COLO829 (cell line): Measurements from ENCODE around the gene SYNJ2.

Experiments used
- DNase-seq: peaks from one replicate; pipeline ENCODE4 v3.0.0; 2012; ENCODE audit warnings: low spot score

The SYNJ2 gene

DNA sequence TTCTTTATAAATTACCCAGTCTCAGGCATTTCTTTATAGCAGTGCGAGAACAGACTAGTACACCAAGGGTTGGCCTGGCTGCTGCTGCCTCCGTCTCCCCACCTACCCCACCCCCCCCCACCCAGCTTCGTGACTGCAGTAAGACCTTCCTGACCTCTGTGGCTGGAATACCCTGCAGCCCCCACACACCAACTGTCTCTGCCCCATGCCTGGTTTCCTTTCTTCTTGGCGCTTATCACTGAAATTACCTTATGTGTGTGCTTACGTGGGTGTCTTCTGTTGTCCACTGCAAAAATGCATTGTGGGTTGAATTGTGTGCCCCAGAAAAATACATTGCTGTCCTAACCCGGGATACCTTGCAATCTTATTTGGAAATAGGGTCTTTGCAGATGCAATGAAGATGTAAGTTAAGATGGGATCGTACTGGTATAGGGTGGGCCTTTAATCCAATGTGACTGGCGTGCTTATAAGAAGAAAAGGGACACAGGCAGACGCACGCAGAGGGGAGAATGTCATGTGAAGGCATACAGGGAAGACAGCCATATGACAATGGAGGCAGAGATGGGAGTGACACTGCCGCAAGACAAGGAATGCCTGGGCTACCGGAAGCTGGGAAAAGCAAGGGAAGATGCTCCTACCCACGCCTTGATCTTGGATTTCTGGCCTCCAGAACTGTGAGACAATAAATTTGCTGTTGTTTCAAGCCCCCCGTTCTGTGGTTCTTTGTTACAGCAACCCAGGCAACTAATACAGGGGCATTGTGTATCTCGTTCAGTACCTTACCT is 15.4 kb downstream of the SYNJ2 start:
- DNase-seq: no peak

DNA sequence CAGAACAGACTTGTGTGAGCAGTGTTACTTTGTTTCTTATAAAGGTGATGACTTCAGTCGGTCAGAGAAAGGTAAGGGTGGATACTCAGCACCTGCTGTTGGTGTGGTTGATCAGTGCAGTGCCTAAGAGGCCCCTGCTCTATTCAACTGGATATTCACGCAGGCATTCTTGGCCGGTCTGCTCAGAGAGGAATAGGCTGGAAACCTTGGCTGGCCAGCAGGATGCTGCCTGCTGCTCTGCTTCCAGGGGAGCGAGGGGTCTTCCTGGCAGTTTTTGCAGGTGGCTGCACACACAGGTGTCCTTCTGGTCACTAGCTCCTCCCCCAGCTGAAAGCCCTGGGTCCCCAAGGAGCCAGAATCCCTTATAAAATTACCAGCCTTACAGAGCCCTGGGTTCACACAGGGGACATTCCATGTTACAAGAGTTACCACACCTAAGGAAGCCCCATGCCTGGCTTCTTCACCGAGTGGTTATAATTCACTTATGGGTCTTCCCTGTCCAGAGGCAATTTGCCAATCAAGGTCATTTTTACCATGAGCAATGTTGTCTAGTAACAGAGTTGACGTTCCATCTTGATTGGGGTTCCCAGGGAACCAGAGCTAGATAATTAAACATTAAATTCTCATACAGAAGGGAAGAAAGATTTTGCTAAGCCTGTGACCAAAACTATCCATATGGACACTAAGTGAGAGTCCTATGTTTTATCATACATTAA is 16.4 kb downstream of the SYNJ2 start:
- DNase-seq: no peak

DNA sequence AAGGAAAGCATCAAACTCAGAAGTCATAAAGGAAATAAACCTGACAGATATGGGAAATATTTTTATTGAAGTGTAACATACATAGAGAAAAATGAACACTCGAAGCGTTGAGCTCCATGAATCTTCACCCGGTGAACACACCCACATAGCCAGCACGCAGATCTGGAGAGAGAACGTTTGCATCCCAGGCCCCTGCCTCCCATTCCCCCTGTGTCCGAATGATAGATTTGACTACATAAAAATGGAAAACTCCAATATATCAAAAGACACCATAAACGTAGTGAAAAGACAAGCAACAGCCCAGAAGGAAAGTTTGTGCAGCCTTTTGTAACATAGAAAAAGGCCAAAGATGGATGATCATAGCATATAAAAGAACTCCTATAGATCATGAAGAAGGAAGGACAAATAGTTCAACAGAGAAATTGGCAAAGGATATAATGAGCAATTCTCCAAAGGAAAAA is 17.1 kb downstream of the SYNJ2 start:
- no peak for DNase-seq

DNA sequence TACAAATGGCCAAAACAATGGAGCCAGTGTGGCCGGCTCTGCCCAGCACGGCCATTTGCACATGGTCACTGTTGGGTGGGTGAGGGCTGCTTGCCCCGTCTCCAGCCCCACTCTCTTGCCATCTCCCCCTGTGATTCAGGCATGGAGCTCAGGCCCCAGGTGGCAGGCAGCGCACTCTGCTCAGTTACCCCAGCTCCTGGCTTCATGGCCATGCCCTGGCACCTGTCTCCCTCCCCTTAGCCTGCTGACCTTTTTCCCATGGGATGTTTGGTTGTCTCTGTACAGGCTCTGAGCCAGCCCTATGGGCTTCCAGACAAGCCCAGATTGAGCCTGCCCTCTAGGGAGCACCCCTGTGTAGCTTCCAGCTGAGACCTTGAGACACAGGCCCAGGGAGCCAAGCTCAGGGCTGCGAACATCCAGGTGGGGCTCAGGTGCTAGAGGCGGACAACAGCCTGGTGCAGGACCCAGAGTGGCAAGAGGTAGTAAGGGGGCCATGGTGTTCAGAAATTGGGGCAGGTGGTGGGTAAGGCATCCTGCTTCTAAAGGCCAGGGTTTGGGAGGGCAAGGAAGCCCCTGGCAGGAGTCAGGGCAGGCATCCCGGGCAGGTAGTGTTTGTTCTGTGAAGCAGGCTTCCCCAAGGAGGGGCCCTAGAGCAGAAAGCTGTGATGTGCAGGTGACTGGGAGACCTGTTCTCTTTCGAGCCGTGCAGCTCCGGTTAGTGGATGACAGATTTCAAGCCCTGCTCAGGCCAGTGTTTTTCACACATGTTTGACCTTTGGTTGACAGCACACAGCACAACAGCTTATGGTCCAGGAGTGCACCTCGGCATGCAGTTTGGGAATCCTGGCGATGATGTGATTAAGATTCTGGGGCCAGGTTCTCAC is 17.7 kb downstream of the SYNJ2 start:
- no peak for DNase-seq

DNA sequence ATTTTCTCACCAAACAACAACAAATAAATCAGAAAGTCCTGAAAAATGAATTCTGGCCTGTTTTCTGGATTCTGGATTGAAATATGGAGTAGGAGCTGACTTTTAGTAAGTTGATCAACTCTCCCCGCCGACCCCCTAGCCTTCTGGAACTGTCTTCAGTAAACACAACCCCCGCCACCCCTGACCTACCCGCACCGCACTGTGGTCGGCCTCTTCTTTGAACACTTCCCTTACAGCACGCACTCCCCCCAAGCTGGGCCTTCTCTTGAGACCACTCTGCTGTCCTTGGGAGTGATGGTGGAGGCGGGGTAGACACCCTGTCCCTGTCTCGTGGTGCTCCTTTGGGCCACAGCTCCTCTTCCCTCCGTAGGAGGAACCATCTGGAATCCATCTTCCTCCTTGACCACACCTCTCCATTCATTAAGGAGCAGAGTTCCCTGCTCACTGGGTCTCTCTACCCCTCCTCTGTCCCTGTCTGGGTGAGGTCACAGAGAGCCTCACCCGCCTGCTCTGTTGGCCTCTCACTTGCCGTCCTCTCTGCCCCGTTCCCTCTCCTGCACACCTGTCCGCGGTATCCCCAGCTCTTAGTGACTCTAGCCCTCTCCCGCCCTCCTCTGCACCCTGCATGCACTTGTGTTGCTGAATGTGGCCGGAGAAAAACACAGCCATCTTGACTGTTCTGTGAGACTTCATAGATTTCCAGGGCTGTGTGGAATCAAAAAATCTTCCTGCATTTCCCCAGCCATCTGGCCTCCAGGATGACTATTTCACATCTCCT is 19.1 kb downstream of the SYNJ2 start:
- DNase-seq: no peak

DNA sequence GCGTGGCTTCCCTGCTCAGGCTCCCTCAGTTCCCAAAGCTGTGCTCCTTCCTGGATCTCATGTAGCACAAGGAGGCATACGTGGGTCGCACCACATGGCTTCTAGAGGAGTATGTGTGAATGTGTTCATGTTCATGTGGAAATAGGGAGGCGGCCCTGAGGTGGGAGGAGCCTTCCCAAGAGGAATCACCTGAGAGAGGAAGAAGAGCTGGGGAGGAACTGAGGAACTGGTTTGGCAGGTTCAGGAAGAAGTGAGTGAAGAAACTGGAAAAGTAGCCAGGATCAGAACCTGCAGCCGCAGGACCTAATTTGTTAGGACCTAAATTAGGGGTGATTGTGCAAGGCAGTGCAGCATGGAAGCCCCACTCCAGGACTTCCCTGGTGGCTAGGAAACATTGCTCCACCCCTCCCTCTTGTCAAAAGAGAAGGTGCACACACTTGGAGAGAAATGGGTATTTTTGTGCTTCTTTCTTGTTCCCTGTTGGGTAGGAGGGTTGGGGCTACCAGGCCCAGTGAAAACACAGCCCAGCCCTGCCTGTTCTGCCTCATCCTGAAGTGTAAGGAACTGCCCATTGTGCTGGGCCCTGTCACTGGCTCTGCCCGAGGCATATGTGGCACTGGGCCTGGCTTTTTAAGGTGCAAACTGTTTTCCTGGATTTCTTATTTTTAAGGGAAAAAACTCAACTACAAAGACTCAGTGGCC is 20.7 kb downstream of the SYNJ2 start:
- DNase-seq: no peak

DNA sequence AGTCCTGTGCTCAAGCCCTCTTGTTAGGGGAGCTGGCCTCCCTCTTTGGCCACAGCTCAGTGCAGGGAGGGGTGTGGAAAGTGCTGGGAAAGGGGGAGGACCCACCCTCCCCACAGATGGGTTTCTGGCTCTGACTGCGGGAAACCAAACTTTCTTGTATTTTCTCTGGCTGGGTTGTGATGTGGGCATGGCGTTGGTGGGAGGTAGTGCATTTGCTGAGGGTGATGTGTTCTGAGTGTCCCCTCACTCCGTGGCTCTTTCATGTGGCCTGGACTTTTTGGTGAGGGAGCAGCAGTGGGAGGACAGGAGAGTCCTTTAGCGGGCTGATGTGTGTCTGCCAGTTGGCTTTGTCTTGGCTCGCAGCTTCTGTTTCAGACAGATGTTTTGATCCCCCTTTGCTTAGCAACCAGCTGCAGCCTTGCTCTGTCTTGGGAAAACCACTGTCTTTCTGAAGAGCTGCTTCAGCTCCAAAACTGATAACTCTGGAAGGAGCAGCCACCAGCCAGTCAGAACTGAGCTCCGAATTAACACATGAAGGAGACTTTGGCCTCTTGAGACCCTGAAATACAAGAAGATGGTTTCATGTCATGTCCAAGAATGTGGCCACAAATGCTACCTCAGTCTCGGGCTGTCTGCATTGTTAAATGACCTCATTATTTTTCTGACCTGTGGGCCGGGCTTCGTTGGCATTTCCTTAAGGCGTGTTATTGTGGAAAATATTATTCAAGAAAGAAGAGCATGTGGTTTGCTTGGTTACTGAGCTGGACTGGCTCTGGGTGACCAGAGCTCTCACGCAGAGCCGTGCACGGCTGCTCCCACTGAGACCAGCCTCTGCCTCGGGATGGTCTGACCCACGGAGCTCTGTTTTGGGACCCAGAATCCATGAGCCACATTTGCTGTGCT is 21.5 kb downstream of the SYNJ2 start:
- DNase-seq: no peak

DNA sequence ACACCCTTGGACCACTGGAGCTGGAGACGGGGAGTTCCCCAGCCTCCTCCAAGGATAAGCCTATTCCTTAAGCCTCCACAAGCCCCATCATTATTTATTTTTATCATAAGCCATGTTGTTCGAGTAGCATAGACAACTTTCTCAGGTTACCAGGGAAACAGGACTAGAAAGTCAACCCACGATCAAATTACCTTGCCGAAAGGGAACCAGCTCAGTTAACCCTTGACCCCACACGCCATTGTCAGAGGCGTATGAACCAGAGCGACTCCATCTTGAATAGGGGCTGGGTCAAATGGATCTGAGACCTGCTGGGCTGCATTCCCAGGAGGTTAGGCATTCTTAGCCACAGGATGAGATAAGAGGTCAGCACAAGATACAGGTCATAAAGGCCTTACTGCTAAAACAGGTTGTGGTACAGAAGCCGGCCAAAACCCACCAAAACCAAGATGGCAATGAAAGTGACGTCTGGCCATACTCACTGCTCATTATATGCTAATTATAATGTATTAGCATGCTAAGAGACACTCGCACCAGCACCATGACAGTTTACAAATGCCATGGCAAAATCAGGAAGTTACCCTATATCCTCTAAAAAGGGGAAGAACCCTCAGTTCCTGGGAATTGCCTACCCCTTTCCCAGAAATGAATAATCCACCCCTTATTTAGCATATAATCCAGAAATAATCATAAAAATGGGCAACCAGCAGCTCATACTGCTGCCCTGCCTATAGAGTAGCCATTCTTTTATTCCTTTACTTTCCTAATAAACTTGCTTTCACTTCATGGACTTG is 22.4 kb downstream of the SYNJ2 start:
- DNase-seq: no peak

DNA sequence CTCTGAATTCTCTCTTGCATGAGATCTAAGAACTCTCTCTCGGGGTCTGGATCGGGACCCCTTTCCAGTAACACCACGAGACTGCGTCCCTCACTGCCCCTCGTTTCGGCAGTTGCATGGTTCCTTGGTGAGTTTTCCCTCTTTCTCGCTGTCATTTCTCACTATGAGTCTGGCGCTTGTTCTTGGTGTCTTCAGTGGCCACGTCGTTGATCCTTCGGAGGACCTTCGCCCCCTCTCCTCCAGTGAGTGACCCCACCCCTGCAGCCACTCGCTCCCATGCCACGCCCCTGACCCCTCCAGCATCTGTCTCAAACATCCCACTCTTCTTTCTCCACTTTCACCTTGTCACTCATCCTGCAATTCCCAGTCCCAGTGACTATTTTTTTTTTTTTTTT is 23.0 kb downstream of the SYNJ2 start:
- DNase-seq: no peak

DNA sequence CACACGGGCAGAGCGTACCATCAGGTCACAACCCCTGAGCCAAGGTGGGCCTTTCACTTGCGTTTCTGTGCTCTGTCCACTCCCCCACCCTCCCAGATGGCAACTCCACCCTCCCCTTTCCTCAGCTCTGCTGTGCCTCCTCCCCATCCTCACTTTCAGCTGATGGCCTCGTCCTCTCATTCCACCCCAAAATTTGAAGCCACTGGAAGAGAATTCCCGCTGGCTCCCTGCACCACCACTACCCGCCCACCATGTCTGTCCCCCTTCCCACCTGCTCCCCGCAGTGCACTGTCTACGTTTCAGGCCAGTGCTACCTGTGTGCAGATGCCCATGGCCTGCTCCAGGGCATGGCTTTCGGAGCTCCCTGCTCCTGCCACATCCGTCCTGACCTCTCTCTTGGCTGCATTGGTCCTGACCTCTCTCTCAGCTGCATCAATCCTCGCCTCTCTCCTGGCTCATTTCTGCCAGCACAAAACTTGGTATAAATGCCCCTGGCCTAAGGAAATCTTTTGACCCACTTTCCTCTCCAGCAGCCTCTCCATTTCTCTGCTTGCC is 24.0 kb downstream of the SYNJ2 start:
- DNase-seq: no peak

DNA sequence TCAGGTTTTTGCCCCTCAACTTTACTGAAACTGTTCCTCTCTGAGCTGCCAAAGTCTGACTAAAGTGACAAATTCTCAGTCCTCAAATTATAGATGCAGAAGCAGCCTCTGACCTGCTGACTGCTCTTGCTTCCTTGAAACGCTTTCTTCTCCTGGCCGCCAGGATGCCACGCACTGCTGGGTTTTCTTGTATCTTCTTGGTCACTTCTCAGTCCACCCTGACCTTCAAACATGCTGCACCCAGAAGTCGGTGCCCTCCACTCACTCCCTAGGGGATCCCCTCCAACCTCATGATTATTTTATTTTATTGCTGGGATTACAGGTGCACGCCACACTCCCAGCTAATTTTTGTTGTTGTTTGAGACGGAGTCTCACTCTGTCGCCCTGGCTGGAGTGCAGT is 24.7 kb downstream of the SYNJ2 start:
- DNase-seq: no peak

DNA sequence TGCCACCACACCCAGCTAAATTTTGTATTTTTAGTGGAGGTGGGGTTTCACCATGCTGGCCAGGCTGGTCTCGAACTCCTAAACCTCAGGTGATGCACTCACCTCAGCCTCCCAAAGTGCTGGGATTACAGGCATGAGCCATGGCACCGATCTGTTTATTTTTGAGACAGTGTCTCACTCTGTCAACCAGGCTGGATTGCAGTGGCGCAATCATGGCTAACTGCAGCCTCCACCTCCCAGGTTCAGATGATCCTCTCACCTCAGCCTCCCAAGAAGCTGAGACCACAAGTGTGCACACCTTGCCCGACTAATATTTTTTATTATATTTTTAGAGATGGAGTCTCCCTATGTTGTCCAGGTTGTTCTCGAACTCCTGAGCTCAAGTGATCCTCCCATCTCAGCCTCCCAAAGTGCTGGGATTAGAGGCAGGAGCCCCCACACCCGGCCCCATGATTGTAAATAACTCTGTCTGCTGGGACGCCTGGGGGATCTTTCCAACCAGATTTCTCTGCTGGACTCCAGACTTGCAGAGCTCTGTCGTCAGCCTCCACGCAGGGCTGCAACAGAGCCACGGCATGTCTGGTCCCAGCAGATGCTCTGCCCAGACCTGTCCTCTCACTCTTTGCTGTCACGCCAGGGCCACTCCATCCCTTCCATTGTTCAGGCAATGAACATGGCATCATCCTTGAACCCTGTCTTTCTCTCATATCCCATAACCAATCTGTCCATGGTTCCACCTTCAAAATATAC is 25.3 kb downstream of the SYNJ2 start:
- DNase-seq: no peak

DNA sequence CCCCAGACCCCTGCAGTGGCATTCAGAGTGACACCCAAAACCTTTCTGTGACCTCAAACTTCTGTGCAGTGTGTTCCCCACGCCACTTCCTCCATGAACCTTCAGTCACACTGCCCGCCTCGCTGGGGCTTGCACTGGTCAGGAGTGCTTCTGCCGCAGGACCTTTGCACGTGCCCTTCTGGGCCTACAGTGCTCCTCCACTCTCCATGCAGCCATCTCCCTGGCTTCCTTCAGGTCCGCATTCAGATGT is 27.1 kb downstream of the SYNJ2 start:
- DNase-seq: no peak

DNA sequence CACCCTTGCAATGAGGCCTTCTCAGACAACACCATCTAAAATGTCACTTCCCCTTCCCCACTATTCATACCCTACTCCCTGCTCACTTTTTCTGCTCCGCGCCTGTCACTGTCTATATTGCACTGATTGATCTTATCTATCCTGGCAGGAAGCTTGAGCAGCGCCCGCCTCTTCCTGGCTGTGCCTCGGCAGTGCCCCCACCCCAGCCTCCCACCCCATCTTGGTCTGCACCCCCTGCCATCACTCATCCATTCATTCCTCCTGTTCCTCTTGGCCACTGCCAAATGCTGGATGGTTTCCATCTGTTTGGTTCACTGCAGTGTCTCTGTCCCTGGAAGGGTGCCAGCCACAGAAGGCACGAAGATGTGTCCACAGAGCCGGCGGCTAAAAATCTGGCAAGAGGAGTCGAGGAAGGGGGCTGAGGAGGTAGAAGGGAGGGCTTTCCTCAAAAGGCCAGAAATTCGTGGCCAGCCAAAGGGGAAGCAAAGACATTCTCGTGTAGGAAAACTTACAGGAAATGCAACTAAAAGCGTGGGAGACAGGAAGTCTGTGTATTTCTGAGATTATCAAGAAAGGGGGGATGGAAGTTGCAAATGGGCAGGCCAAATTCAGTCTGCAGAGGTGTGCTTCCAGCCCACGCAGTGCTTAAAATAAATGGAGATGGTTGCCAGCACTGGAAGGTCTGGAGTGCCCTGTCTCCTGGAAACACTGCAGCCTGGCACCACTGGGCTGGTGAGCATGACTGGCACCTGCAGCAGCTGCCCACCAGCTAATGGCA is 27.6 kb downstream of the SYNJ2 start:
- DNase-seq: peak; percentile 41

DNA sequence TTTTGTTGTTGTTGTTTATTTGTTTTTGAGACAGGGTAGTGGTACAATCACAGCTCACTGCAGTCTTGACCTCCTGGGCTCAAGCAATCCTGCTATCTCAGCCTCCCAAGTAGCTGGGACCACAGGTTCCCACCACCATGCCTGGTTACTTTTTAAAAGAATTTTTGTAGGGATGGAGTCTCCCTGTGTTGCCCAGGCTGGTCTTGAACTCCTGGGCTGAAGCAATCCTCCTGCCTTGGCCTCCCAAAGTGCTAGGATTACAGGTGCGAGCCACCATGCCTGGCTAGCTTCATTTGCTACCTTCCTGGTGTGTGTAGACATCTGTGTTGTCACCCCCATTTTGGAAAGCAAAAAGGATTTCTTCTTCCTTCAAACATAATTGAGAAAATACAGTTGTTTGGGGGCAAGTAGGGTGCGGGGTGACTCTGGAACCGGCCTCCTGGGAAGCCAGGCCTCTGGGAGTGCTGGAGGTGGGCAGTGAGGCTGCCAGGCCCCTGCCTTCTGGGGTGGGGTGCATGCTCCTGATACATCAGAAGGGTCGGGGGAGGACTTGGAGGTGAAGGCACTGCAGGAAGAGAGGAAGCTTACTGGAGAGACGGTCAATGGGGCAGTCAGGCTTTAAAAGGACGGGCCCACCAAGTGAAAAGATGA is 28.4 kb downstream of the SYNJ2 start:
- DNase-seq: no peak

DNA sequence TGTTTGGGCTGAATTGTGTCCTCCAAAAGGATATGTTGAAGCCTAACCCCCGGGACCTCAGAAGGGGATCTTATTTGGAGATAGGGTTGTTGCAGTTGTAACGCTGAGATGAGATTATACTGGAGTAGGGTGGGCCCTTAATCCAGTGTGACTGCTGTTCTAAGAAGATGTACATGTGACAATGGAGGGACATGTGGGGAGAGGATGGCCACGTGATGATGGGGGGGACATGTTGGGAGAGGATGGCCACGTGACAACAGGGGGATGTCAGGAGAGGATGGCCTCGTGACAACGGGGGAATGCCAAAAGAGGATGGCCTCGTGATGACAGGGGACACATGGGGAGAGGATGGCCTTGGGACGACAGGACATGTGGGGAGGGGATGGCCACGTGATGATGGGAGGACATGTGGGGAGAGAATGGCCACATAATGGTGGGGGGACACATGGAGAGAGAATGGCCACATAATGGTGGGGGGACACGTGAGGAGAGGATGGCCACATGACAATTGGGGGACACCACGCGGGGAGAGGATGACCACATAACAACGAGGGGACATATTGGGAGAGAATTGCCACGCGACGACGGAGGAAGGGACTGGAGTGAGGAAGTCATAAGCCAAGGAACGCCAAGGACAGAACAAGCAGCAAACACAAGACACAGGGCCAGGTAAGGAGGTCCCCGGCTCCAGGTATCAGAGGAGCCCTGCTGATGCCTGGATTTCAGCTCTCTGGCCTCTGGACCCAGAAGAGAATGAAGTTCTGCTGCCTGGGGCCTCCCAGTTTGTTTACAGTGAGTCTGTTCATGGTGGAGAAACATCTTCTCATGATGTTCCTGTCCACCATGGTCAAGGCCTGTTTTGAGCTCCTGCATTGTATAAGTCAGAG is 29.2 kb downstream of the SYNJ2 start:
- DNase-seq: no peak
